ENCODE measurements around the gene CYB5D1.

GRCh38 chr17:7882629-7883028 is 24.8 kb downstream of the CYB5D1 start:
- TF ChIP-seq POLR2A (IDR thresholded peaks at IDR 0.05) = peak in 1 of 3 donors; percentile 23
- TF ChIP-seq, protein P1, sequence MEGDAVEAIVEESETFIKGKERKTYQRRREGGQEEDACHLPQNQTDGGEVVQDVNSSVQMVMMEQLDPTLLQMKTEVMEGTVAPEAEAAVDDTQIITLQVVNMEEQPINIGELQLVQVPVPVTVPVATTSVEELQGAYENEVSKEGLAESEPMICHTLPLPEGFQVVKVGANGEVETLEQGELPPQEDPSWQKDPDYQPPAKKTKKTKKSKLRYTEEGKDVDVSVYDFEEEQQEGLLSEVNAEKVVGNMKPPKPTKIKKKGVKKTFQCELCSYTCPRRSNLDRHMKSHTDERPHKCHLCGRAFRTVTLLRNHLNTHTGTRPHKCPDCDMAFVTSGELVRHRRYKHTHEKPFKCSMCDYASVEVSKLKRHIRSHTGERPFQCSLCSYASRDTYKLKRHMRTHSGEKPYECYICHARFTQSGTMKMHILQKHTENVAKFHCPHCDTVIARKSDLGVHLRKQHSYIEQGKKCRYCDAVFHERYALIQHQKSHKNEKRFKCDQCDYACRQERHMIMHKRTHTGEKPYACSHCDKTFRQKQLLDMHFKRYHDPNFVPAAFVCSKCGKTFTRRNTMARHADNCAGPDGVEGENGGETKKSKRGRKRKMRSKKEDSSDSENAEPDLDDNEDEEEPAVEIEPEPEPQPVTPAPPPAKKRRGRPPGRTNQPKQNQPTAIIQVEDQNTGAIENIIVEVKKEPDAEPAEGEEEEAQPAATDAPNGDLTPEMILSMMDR (IDR thresholded peaks at IDR 0.05) = no peak

All from body of pancreas (tissue), 4 donors.